Psoas muscle (tissue), 8 donors: ENCODE results near the gene VWA1. TPM values are rescaled to one million over a fixed set of nuclear protein-coding genes. Genes with fewer than 3 reads are reported as not detected.

Experiments used
- ATAC-seq, 4 donors: fragments of 200-7000 bp; cut with Tn5 transposase; one replicate each; pipeline ENCODE4 v1.9.1; 2020; ENCODE audit warnings: moderate library complexity in 3 of 4, mild to moderate bottlenecking in 2 of 4
- DNase-seq, 2 donors: peaks; one replicate each; pipeline ENCODE4 v3.0.0-alpha.2; 2020
- H3K27ac ChIP-seq: fragments of 200-600 bp; one replicate; pipeline ENCODE4 v1.8.0; 2022
- H3K27me3 ChIP-seq, 3 donors: fragments of 200-600 bp in 1 of 3; one replicate each; pipeline versions ENCODE4 v1.6.1 to v1.8.0; 2013 to 2022; ENCODE audit warnings: low read length in 2 of 3, mild to moderate bottlenecking in 2 of 3, moderate library complexity in 1 of 3; ENCODE audit not compliant: insufficient read depth in 3 of 3
- H3K36me3 ChIP-seq, 2 donors: fragments of 200-600 bp in 1 of 2; one replicate each; pipeline versions ENCODE4 v1.6.1 to v1.8.0; 2013 to 2022; ENCODE audit warnings: low read depth in 1 of 2, mild to moderate bottlenecking in 1 of 2, moderate library complexity in 1 of 2; ENCODE audit not compliant: insufficient read depth in 1 of 2
- H3K4me1 ChIP-seq: fragments of 200-600 bp; one replicate; pipeline ENCODE4 v1.8.0; 2022
- H3K4me3 ChIP-seq: fragments of 200-600 bp; one replicate; pipeline ENCODE4 v1.8.0; 2022; ENCODE audit warnings: mild to moderate bottlenecking
- H3K9me3 ChIP-seq: fragments of 200-600 bp; one replicate; pipeline ENCODE4 v1.8.0; 2022
- CTCF ChIP-seq: fragments of 200-600 bp; IDR thresholded peaks from one replicate; pipeline ENCODE4 v1.8.0; 2022; ENCODE audit warnings: antibody characterized with exemption
- WGBS, 3 donors: extraction: QIAGEN DNeasy Blood & Tissue Kit; methylation state at CpG; one replicate each; pipeline versions ENCODE4 v1.1.6 to v1.1.7; 2013; 5-methylcytosine and 5-hydroxymethylcytosine counted together
- intact Hi-C, 2 donors: fragments of 100-400 bp; cut with DNase I; formaldehyde crosslinking; loops; one replicate each; pipeline versions ENCODE4 v1.11.0 to v1.14.2; 2022
- polyA plus RNA-seq, 3 donors: library from polyadenylated mRNA; stranded (reverse); fragments of 200-250 nt; gene quantifications; one replicate each; pipeline ENCODE4 v1.2.3, GENCODE V29; 2013
- total RNA-seq, 4 donors: library from RNA; stranded (reverse); fragmentation: NEBNext Ultra II Directional in 2 of 4; extraction: Animal tissue kit (Norgen Biotek cat#: 25700) in 2 of 4; gene quantifications; one replicate each; pipeline versions ENCODE4 v1.2.1 to v1.2.4, GENCODE V29; 2021 to 2023
- donor health status: healthy with polysubstance abuse.
- donor health status: DM: no; HTN: no; CAD: no; lungs with moderate emphysema.
- donor health status: Bipolar disorder and iron deficiency.
- donor health status: healthy.
- donor health status: DM: yes; HTN: yes; CAD: no.
- donor health status: DM: no; HTN: no; CAD: no.
- donor health status: DM: no; HTN: no; CAD: no.
- donor health status: DM: yes; HTN: yes; CAD: no.

VWA1 gene
- total and polyA plus RNA-seq, 7 donors = 1.4 to 25.3 (median 7.8) TPM

- peak overlapping the region; percentile 32 for H3K4me3 ChIP-seq
- H3K9me3 ChIP-seq = no peaks in the 10 kb centered on the region
These were observed 3.6 kb upstream of the VWA1 start for GRCh38 chr1:1431845-1432273.

GRCh38 chr1:1432274-1432950 is 3.1 kb upstream of the VWA1 start:
- no peak for TF ChIP-seq CTCF
- intact Hi-C loops = no loop called here
- H3K36me3 ChIP-seq = no peaks in the 10 kb centered on the region
- no peaks in the 10 kb centered on the region for H3K9me3 ChIP-seq
- peaks cover 0 to 14% (median 2%) of the 10 kb centered on the region in 3 donors for H3K27me3 ChIP-seq
- H3K4me3 ChIP-seq = peak overlapping the region; percentile 22
- WGBS, 3 donors = 57 to 66% (median 64%) methylated on average over 25 to 28 of the region's 28 CpGs
- H3K27ac ChIP-seq = peak overlapping the region; percentile 66
- no peak for ATAC-seq
- no peak for DNase-seq
- peaks cover 25% of the 10 kb centered on the region for H3K4me1 ChIP-seq

More at GRCh38 chr1:1431845-1432273, 3.6 kb upstream of the VWA1 start:
- no peaks in the 10 kb centered on the region for H3K36me3 ChIP-seq
- intact Hi-C loops = no loop called here
- H3K27me3 ChIP-seq = peaks cover 0 to 10% (median 2%) of the 10 kb centered on the region in 3 donors
- peak overlapping the region; percentile 66 for H3K27ac ChIP-seq
- ATAC-seq (peak in 3 of 4 donors; percentile 20 to 26 (median 26)), DNase-seq (peak; percentile 76 to 90)
- TF ChIP-seq CTCF = no peak
- H3K4me1 ChIP-seq = peaks cover 22% of the 10 kb centered on the region
- WGBS, 3 donors = 41 to 51% (median 47%) methylated on average over 5 of the region's 5 CpGs

GRCh38 chr1:1432951-1433803 is 2.3 kb upstream of the VWA1 start:
- WGBS, 3 donors = 50 to 66% (median 50%) methylated on average over 31 to 34 of the region's 34 CpGs
- no peaks in the 10 kb centered on the region for H3K36me3 ChIP-seq
- no peaks in the 10 kb centered on the region for H3K9me3 ChIP-seq
- H3K4me3 ChIP-seq = peak overlapping the region; percentile 38
- peaks cover 0 to 13% (median 0%) of the 10 kb centered on the region in 3 donors for H3K27me3 ChIP-seq
- ATAC-seq = peak; percentile 8 to 29 (median 18)
- H3K4me1 ChIP-seq = peaks cover 25% of the 10 kb centered on the region
- no peak for TF ChIP-seq CTCF
- peak; percentile 50 to 76 for DNase-seq
- intact Hi-C loops = no loop called here
- H3K27ac ChIP-seq = peak overlapping the region; percentile 75

- DNase-seq = no peak
- 35 to 56% (median 46%) methylated on average over 10 to 12 of the region's 12 CpGs for WGBS, 3 donors
- no peak for TF ChIP-seq CTCF
These were observed 1.7 kb upstream of the VWA1 start for GRCh38 chr1:1433804-1434130.

More at GRCh38 chr1:1433804-1434130, 1.7 kb upstream of the VWA1 start:
- Histone ChIP-seq H3K4me1 (peaks cover 25% of the 10 kb centered on the region), H3K9me3 (no peaks in the 10 kb centered on the region), H3K27me3 (peaks cover 0 to 8% (median 0%) of the 10 kb centered on the region in 3 donors), H3K36me3 (no peaks in the 10 kb centered on the region), H3K4me3 (peak overlapping the region; percentile 38), H3K27ac (peak overlapping the region; percentile 75)
- ATAC-seq = no peak
- intact Hi-C loops = no loop called here
